GM18951 (cell line): Measurements from ENCODE around the gene IFITM10.

Source experiments
- POLR2A ChIP-seq: IDR thresholded peaks from 4 replicates; pipeline ENCODE4 v1.6.1; 2011; ENCODE audit warnings: mild to moderate bottlenecking; ENCODE audit not compliant: insufficient read length, insufficient read depth; ENCODE audit errors: extremely low read depth
- in situ Hi-C: fragments of 300-500 bp; cut with MboI; formaldehyde crosslinking; loops from one replicate; pipeline ENCODE4 v1.12.0; 2022; ENCODE audit warnings: low sequenced_read_pairs, mixed read lengths, inconsistent platforms; ENCODE audit not compliant: unreplicated experiment

Gene IFITM10

GRCh38 chr11:1782031-1782590, 31.7 kb upstream of the IFITM10 start:
- in situ Hi-C loops: no loop called here
- TF ChIP-seq POLR2A: no peak

DNA sequence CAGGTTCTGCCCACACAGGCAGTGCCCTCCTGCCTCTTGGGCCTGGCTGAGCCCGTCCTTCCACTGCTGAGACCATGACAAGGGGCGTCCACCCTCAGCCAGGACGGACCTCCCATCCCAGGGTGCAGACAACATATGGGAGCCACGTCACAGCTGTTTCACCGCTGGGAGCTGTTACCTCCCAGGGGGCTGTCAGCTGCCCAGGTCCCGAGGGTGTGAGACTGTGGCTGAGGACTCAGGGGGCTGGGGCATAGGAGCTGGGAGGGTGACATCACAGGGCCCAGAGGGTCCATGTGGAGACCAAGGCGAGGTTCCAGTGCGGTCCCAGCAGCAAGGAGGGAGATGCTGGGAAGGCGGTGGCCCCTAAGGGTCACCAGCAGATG, 31.2 kb upstream of the IFITM10 start:
- TF ChIP-seq POLR2A: no peak
- in situ Hi-C loops: no loop called here

DNA sequence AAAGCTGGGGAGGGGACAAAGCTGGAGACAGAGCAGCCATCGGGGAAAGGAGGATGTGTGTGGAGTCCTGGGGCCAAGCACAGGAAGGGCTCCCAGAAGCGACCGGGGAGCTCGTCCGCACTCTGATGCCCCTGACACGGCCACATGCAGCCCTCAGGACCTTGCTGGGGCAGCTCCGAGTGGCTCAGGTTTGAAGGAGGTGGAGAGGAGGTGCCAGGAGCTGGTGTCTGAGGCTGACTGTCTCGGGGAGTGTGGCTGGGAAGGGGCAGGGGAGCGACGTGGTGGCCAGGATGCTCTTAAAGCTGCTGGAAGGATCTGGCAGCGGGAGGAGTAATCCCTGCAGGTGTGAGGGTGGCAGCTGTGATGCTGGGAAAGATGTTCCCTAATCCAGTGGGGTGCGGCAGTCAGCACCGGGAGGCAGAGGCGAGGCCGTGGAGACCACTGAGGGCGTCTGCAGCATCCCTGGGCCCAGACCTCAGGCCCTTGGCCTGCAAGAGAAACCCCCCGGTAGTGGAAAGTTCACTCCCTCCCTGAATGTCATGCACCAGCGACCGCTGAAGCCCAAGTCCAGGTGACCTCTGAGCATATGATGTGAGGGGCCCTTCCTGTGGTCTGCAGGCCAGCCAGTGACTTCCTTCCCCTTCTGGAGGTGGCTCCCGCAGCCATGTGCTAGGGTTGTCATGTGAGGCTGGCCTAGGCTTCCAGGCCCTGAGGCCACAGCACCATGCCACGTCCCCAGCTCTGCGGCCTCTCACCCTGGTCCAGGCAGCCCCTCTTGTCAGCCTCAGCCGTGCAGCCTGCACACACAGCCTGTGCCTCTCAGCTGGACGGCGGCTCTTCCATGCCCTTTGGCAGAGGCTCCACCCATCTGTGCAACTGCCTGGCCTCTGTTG, 30.6 kb upstream of the IFITM10 start:
- in situ Hi-C loops: no loop called here
- no peak for TF ChIP-seq POLR2A

DNA sequence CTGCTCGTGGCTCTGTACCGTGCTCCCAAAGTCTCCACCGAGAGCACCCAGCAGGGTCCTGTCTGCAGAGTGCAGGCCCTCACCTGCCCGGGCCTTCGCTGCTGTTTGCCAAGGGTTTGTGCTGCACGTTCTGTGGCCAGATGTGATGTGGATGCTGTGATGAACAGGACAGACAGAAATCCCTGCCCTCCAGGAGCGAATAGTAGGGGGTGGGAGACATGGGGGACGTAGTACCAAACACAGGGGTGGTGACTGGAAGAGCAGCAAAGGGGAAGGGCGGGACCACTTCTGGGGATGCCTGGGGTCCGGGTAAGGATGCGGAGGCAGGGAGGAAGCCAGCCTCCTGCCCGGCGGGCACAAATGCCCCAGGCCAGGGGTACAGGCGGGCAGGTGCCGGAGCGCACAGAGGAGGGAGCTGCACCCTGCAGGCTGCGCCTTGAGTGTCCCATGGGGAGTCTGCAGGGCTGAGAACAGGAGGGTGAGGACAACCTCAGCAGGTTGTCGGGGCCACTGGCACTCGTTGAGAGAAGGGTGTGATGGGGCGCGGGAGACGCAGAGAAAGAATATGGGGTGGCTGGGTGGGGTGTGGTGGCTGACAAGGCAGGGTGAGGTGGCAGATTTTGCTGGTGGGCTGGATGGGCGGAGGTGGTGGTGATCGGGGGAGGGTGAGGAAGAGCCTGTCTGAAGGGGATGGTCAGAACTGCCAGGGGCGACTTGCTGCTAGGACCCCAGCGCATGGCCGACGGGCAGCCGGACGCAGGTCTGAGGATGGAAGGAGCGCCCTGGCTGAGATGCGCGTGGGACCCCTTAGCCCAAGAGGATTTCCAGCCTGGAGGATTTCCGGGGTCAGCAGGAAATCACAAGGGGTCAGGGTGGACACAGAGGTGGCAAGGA, 29.7 kb upstream of the IFITM10 start:
- in situ Hi-C loops: no loop called here
- no peak for TF ChIP-seq POLR2A

DNA sequence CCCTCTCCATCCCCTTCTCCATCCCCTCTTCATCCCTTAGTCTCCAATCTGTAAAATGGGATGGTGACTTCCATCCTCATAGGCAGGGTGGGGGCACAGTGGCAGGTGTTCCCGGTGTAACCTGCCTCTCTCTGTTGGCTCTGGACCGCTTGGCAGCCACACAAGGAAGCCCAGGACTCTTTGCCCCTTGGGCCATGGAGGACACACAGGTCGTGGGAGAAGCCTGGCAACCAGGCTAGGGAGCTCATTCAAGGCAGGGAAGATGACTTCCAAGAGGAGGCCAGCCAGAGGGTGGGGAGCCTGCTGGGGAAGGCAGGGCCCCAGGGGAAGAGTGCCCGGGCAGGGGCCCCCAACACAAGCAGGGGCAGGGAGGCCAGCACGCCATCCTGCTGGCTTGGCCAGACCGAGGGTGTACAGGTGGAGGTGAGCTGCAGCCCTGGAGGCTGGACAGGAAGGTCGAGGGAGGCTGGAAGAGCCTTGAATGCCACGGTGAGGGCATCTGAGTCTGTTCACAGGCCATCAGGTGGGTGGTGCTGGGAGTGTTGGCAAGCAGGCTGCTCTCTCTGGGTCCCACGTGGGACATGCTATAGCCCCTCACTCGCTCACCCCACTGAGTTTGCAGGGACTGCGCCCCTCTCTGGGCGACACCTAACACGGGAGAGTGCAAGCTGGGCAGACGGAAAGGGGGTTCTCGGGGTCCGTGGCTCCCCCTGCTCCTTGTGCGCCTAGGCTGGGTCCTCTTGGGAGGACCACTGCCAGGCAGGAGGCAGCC, 28.8 kb upstream of the IFITM10 start:
- in situ Hi-C loops: no loop called here
- no peak for TF ChIP-seq POLR2A

DNA sequence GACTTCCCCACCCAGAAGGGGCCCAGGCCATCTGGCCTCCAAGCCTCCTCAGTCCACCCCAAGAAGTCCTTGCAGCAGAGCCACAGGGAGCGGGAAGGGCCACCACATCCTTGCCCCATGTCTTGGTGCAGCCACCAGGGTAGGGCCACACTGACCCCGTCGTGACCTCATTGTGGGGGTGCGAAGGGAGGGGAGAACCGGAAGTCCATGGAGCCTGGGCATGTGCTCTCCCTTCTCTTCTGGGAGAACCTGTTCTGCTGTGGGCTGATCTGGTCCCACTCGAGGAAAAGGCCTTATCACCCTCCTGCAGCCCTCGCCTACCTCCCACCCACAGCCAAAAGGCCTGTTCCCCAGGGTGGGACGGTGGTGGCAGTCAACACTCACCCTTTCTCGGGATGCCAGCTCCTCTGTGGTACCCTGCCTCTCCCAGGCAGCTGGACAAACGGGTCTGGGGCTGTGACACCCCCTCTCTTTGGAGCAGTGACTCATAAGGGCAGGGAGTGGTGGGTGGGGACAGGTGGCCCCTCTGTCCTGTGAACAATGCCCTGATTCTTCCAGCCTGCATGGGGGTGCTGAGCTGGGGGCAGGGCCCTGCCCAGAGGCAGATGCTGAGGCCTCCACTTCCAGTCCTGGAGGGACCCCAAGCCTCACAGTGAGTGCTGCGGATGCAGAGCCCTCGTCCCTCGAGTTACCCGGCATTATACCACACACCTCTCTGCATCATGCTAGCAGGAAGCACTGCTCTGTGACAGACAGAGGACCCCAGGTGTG, 27.9 kb upstream of the IFITM10 start:
- no peak for TF ChIP-seq POLR2A
- in situ Hi-C loops: no loop called here

DNA sequence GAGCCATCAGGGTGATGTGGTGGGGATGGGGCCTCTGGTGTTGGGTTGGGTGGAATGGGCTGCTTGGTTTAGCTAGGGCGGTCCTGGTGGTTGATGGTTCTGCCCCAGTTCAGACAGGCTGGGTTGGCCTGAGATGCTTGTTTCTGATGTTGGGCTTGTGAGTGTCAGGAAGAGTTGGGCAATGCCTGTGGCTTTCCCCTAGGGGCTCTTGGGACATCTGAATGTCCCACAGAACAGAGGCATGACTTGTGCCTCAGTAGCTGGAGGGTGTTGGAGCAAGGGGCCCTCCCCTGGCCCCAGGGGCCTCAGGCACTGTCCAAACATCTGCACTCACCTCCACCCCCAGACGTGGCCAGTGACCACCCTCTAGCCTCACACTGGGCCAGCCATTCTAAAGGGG, 27.3 kb upstream of the IFITM10 start:
- in situ Hi-C loops: no loop called here
- TF ChIP-seq POLR2A: no peak

GRCh38 chr11:1776944-1777715, 26.7 kb upstream of the IFITM10 start:
- TF ChIP-seq POLR2A: no peak
- in situ Hi-C loops: no loop called here

- in situ Hi-C loops: no loop called here
- no peak for TF ChIP-seq POLR2A
These were observed 26.0 kb upstream of the IFITM10 start for GRCh38 chr11:1776331-1776851.

- in situ Hi-C loops: no loop called here
These were observed 24.5 kb upstream of the IFITM10 start for GRCh38 chr11:1774886-1775285.

DNA sequence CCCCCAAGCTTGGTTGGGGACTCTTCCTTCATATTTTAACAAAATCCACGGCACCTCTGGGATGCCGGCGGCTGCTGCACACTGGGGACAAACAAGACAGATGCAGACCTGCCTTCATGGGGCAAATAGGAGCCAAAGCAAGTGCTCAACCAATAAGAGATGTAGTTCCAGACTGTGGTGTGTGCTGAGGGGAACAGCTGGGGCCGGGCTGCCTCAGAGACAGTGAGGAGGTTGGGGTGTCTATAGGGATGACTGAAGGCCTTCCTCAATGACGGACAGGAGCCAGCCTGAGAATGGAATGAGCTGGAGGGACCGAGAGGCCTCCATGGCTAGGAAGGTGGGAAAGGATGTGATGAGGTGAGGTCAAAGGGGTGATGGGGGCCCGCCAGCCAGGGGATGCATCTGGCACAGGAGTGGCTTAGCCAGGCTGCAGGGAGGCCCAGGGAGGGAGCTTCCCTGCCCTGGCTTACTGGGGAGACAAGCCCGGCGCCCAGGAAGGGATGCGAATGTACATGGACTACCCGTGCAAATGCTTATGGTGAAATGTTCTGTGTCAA, 23.7 kb upstream of the IFITM10 start:
- in situ Hi-C loops: no loop called here
- TF ChIP-seq POLR2A: no peak

More at GRCh38 chr11:1774886-1775285, 24.5 kb upstream of the IFITM10 start:
- TF ChIP-seq POLR2A: no peak
